SU-DHL-6 (cell line): ENCODE data around the gene MX1.

Experiments
- H2AFZ ChIP-seq: fragments of 200-600 bp; sonication (generic); 2 replicates; pipeline ENCODE4 v1.6.1; 2014; ENCODE audit warnings: low read depth, mild to moderate bottlenecking, moderate library complexity, mixed read lengths, antibody characterized with exemption, low read length; ENCODE audit not compliant: severe bottlenecking
- H3F3A ChIP-seq: fragments of 200-600 bp; shearing (Covaris generic); 2 replicates; pipeline ENCODE4 v1.6.0; 2016; ENCODE audit warnings: antibody characterized with exemption, mild to moderate bottlenecking; ENCODE audit not compliant: insufficient read depth
- H3K27ac ChIP-seq: fragments of 200-600 bp; sonication (generic); 2 replicates; pipeline ENCODE4 v1.5.1; 2016; ENCODE audit warnings: low read depth, mild to moderate bottlenecking, low read length, moderate library complexity, mixed read lengths
- H3K27me3 ChIP-seq: fragments of 200-600 bp; sonication (generic), shearing (Covaris generic); 2 replicates; pipeline ENCODE4 v1.6.0; 2014; ENCODE audit warnings: mild to moderate bottlenecking, low read length
- H3K36me3 ChIP-seq: fragments of 200-600 bp; sonication (generic); 2 replicates; pipeline ENCODE4 v1.6.1; 2014; ENCODE audit warnings: mild to moderate bottlenecking, low read length, mixed read lengths
- H3K4me2 ChIP-seq: fragments of 300-600, 200-600 bp; shearing (Covaris generic), sonication (generic); 2 replicates; pipeline ENCODE4 v1.6.0; 2014; ENCODE audit warnings: low read length, low read depth, mild to moderate bottlenecking; ENCODE audit not compliant: poor library complexity, severe bottlenecking
- H3K4me3 ChIP-seq: fragments of 200-600 bp; sonication (generic); 2 replicates; pipeline ENCODE4 v1.5.1; 2014; ENCODE audit warnings: antibody characterized with exemption, low read length, mild to moderate bottlenecking, mixed read lengths; ENCODE audit not compliant: insufficient read depth, poor library complexity, severe bottlenecking
- H3K79me2 ChIP-seq: fragments of 200-600 bp; sonication (generic); 2 replicates; pipeline ENCODE4 v1.6.1; 2014; ENCODE audit warnings: mild to moderate bottlenecking, low read length, moderate library complexity; ENCODE audit not compliant: insufficient read depth
- H3K9ac ChIP-seq: fragments of 200-600 bp; sonication (generic); 2 replicates; pipeline ENCODE4 v1.7.0; 2014; ENCODE audit warnings: mild to moderate bottlenecking, low read length
- H3K9me2 ChIP-seq: fragments of 200-600 bp; sonication (generic); replicated peaks from 2 replicates; pipeline ENCODE4 v1.6.1; 2014; ENCODE audit warnings: low read length; ENCODE audit not compliant: insufficient read depth
- H3K9me3 ChIP-seq: fragments of 200-600 bp; sonication (generic); 2 replicates; pipeline ENCODE4 v1.6.1; 2014; ENCODE audit warnings: low read length, mixed read lengths; ENCODE audit not compliant: insufficient read depth
- H4K20me1 ChIP-seq: fragments of 200-600 bp; sonication (generic); 2 replicates; pipeline ENCODE4 v1.6.1; 2014; ENCODE audit warnings: low read depth, mild to moderate bottlenecking, antibody characterized with exemption, low read length, moderate library complexity, mixed read lengths
- CTCF ChIP-seq: fragments of 200-600 bp; sonication (generic); IDR thresholded peaks from one replicate; pipeline ENCODE4 v1.5.1; 2017; ENCODE audit warnings: antibody characterized with exemption, mild to moderate bottlenecking, low read length, moderate library complexity; ENCODE audit not compliant: insufficient read depth, poor library complexity, severe bottlenecking
- EZH2phosphoT487 ChIP-seq: fragments of 200-600 bp; sonication (generic), shearing (Covaris generic); conservative IDR thresholded peaks from 2 replicates; pipeline ENCODE4 v1.6.1; 2018; ENCODE audit warnings: mild to moderate bottlenecking, antibody characterized with exemption, low read length, moderate library complexity, mixed read lengths

Gene MX1

GRCh38 chr21:41443562-41443961 lies 17.5 kb downstream of the MX1 start:
- H3K9me2 ChIP-seq = no peaks in the 10 kb centered on the region
- TF ChIP-seq EZH2phosphoT487 = no peak
- no peak for TF ChIP-seq CTCF

GRCh38 chr21:41444703-41445464 lies 18.8 kb downstream of the MX1 start:
- no peaks in the 10 kb centered on the region for H3K36me3 ChIP-seq
- H3K27me3 ChIP-seq = no peaks in the 10 kb centered on the region
- no peaks in the 10 kb centered on the region for H4K20me1 ChIP-seq
- H3K9ac ChIP-seq = no peak overlapping the region
- no peak overlapping the region for H3K27ac ChIP-seq
- TF ChIP-seq CTCF (no peak), EZH2phosphoT487 (no peak)
- H3K4me3 ChIP-seq = no peak overlapping the region
- no peaks in the 10 kb centered on the region for H3K9me3 ChIP-seq
- no peak overlapping the region for H2AFZ ChIP-seq
- no peak overlapping the region for H3K4me2 ChIP-seq
- H3K79me2 ChIP-seq = no peaks in the 10 kb centered on the region
- H3F3A ChIP-seq = no peaks in the 10 kb centered on the region
- no peaks in the 10 kb centered on the region for H3K9me2 ChIP-seq

More at GRCh38 chr21:41443562-41443961, 17.5 kb downstream of the MX1 start:
- Histone ChIP-seq H3K27ac (no peak overlapping the region), H3K4me3 (no peak overlapping the region), H4K20me1 (no peaks in the 10 kb centered on the region), H3K79me2 (no peaks in the 10 kb centered on the region), H3K9ac (no peak overlapping the region), H3K9me3 (no peaks in the 10 kb centered on the region), H3K27me3 (no peaks in the 10 kb centered on the region), H2AFZ (no peak overlapping the region), H3K36me3 (no peaks in the 10 kb centered on the region), H3F3A (no peaks in the 10 kb centered on the region), H3K4me2 (no peak overlapping the region)

GRCh38 chr21:41445465-41445862 lies 19.4 kb downstream of the MX1 start:
- H3K36me3 ChIP-seq = no peaks in the 10 kb centered on the region
- H3K9me3 ChIP-seq = no peaks in the 10 kb centered on the region
- no peaks in the 10 kb centered on the region for H4K20me1 ChIP-seq
- no peak overlapping the region for H3K4me3 ChIP-seq
- TF ChIP-seq CTCF = no peak
- TF ChIP-seq EZH2phosphoT487 = no peak
- H3F3A ChIP-seq = no peaks in the 10 kb centered on the region
- H3K9ac ChIP-seq = no peak overlapping the region
- H3K4me2 ChIP-seq = no peak overlapping the region
- no peaks in the 10 kb centered on the region for H3K79me2 ChIP-seq
- no peaks in the 10 kb centered on the region for H3K9me2 ChIP-seq
- no peak overlapping the region for H2AFZ ChIP-seq
- no peak overlapping the region for H3K27ac ChIP-seq
- no peaks in the 10 kb centered on the region for H3K27me3 ChIP-seq
